Breast epithelium (tissue), 3 donors: Measurements from ENCODE around the gene SMIM3.

Experiments used
- CTCF ChIP-seq, 3 donors: fragments of 450-650 bp; IDR thresholded peaks; one replicate each; pipeline ENCODE4 v1.5.1; 2016 to 2017; ENCODE audit warnings: antibody characterized with exemption in 3 of 3, mild to moderate bottlenecking in 3 of 3, moderate library complexity in 3 of 3
- POLR2A ChIP-seq: fragments of 450-650 bp; IDR thresholded peaks from one replicate; pipeline ENCODE4 v1.6.1; 2016; ENCODE audit warnings: antibody characterized with exemption, mild to moderate bottlenecking, moderate library complexity
- POLR2AphosphoS5 ChIP-seq, 3 donors: sonication (generic); formaldehyde crosslinking; IDR thresholded peaks; one replicate each; pipeline ENCODE4 v1.6.1; 2017; ENCODE audit warnings: antibody characterized with exemption in 3 of 3

- no peak for TF ChIP-seq POLR2A
- no peak for TF ChIP-seq CTCF (IDR thresholded peaks at IDR 0.05)
- no peak for TF ChIP-seq POLR2AphosphoS5 (IDR thresholded peaks at IDR 0.05)
Measured at GRCh38 chr5:150785950-150786349, 7.4 kb downstream of the SMIM3 start.
